ENCODE measurements around the gene TEX36. TPM values are rescaled to one million over a fixed set of nuclear protein-coding genes. Genes with fewer than 3 reads are reported as not detected.
A peak's percentile ranks its signal among the peaks of the same experiment; 100 is the strongest.
"Not testable (repeated sequence)": the region's sequence is repeated elsewhere in the genome, so short reads cannot be mapped to it uniquely, and the experiment has no call there.

TEX36 gene
- total and polyA plus RNA-seq, 2 donors = not detected

DNA sequence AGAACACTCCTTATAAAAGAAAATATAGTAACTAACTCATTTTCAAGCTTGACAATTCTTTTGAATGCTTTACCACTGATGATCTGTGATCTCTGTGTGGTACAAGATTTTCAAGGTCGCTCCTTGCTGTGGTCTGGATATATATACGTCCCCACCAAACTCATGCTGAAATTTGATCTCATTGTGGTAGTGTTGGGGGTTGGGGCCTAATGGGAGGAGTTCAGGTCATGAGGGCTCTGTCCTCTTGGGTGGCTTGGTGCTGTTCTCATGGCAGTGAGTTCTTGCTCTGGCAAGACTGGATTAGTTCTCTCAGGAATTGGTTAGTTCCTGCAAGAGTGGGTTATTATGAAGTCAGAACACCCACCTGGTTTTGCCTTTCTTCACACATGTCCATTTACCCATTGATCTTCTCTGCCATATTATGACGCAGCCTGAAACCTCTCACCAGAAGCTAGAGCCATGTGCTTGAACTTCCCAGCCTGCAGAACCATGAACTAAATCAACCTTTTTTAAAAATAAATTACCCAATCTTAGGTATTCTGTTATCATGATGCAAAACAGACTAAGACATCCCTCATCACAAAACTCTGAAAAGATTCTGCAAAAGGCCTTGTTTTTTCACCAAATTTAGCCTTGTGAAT lies 28.3 kb upstream of the TEX36 start:
- H3K27ac ChIP-seq (ENCODE audit: low read depth in 1 of 2, low read length in 1 of 2) = no peak overlapping the region
- H3K9me3 ChIP-seq (ENCODE audit: control insufficient read depth in 2 of 2, insufficient read depth in 1 of 2, low read length in 1 of 2) = no peaks in the 10 kb centered on the region
- DNase-seq (ENCODE audit: low read depth in 6 of 9, low spot score in 9 of 9) = no peak
- H3K4me3 ChIP-seq (ENCODE audit: low read length in 2 of 2) = no peak overlapping the region
- no peaks in the 10 kb centered on the region for H3K27me3 ChIP-seq (ENCODE audit: control insufficient read depth in 2 of 2, insufficient read depth in 1 of 2, low read length in 1 of 2)
- no peaks in the 10 kb centered on the region for H3K4me1 ChIP-seq (ENCODE audit: control insufficient read depth in 2 of 2, insufficient read depth in 2 of 2, low read length in 2 of 2)
- WGBS = 88% methylated on average over 3 of the region's 3 CpGs
- H3K36me3 ChIP-seq (ENCODE audit: control insufficient read depth in 2 of 2, insufficient read depth in 2 of 2, low read length in 1 of 2) = no peaks in the 10 kb centered on the region

DNA sequence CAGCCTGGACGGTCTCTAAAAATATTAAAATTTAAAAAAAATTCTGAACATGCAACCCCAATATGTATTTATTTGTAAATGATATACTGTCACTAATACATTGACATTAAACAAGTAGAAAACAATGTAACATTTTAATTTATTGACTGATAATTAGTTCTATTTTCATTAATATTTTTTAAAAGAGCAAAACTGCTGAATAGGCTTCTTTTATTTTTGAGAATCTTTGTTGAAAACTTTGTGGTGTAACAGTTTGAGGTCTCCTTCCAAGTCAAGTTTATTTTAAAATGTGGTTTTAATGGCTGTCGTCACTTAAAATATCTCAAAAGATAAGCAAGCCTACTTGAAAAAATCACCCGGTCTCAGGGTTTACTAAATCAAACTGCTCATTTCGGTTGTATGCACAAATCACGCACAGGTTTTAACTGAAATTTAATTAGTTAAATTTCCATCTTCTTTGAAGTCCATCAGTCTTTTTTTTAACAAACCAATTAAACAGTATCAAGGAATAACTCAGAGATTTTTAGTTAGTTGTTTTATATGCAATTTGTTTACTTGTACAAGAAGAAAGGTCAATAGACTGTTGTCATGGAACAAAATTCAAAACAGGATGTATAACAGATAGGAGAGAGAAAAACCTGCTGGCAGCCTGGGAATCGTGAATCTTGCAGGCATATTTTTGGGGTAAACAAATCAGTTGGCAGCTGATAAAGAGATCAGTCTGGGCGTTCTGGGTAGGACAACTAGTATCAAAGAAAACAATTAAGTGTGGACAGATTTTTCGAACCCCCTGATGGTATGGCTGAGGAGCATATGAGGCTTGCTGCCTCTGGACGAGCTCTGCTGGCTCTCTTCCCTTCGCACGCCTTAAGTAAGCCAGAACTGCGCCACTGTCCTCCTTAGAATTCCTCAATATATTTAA lies 26.9 kb upstream of the TEX36 start:
- Histone ChIP-seq H3K36me3 (ENCODE audit: control insufficient read depth in 2 of 2, insufficient read depth in 2 of 2, low read length in 1 of 2) (no peaks in the 10 kb centered on the region), H3K27ac (ENCODE audit: low read depth in 1 of 2, low read length in 1 of 2) (no peak overlapping the region), H3K4me1 (ENCODE audit: control insufficient read depth in 2 of 2, insufficient read depth in 2 of 2, low read length in 2 of 2) (no peaks in the 10 kb centered on the region), H3K27me3 (ENCODE audit: control insufficient read depth in 2 of 2, insufficient read depth in 1 of 2, low read length in 1 of 2) (no peaks in the 10 kb centered on the region), H3K9me3 (ENCODE audit: control insufficient read depth in 2 of 2, insufficient read depth in 1 of 2, low read length in 1 of 2) (no peaks in the 10 kb centered on the region), H3K4me3 (ENCODE audit: low read length in 2 of 2) (no peak overlapping the region)
- DNase-seq (ENCODE audit: low read depth in 6 of 9, low spot score in 9 of 9) = peak in 1 of 9 donors; percentile 7
- 59% methylated on average over 12 of the region's 12 CpGs for WGBS

DNA sequence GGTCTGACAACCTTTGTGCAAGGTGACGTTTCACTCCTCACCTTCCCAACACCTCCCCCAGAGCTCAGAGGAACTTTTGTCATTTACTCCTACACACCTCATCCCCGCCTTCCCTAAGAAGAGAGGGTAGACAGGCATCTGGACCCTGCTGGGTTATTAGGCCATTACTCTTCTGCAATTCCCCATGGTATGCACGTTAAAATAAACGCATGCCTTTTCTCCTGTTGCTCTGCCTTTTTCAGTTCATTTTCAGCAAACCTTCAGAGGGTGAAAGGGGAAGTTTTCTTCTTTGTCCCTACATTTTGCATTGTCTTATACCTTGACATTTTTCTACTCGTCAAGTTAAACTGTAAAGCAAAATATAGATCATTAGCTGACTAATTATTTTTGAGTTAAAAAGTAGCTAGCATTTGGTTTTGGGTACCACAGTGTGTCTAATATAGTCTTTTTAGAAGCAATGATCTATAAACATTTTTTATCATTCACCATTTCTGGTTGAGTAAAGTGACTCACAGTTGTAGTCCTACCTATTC lies 26.1 kb upstream of the TEX36 start:
- Histone ChIP-seq H3K36me3 (ENCODE audit: control insufficient read depth in 2 of 2, insufficient read depth in 2 of 2, low read length in 1 of 2) (no peaks in the 10 kb centered on the region), H3K27me3 (ENCODE audit: control insufficient read depth in 2 of 2, insufficient read depth in 1 of 2, low read length in 1 of 2) (no peaks in the 10 kb centered on the region), H3K9me3 (ENCODE audit: control insufficient read depth in 2 of 2, insufficient read depth in 1 of 2, low read length in 1 of 2) (no peaks in the 10 kb centered on the region), H3K4me3 (ENCODE audit: low read length in 2 of 2) (no peak overlapping the region), H3K27ac (ENCODE audit: low read depth in 1 of 2, low read length in 1 of 2) (no peak overlapping the region), H3K4me1 (ENCODE audit: control insufficient read depth in 2 of 2, insufficient read depth in 2 of 2, low read length in 2 of 2) (no peaks in the 10 kb centered on the region)
- WGBS = 74% methylated on average over 5 of the region's 5 CpGs
- DNase-seq (ENCODE audit: low read depth in 6 of 9, low spot score in 9 of 9) = no peak

DNA sequence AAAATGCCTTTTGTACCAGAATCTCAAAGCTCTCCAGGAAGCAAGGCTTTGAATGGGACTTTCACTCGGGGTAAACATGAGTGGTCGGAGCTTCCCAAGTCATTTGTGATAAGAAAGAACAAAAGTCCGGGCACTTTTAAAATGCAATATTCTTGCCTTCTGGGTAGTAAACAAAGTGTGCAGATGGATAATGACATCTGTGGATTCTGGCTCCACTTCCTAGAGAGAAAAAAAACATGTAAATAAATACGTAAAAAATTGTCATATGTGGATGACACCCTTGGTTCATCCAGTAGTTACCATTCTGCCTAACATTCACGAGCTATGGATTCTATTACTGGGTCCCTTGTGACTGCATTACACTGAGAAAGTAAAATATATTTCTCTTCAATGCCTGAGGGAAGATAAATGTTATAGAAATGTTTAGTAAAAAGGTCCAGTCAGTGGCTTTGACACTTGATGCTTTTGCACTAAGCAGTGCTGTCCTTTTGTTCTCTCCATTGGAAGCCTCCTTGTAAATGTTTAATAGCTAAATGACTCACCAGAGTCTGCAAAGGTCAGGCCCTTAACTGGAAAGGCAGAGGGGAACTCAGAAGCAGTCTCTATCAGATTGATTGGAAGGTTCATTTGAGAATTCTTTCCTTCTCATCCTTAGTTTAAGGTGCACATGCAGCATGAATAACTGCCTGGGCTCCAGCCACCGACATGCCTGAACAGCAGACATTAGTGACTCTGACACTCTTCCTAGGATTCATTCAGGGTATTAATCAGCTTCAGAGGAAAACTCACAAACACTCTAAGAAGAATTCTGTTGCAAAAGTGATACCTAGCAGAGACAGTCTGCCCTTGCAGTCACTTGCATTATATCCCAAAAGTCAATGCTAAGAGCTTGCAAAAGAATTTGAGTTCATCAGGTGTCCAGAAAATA lies 24.8 kb upstream of the TEX36 start:
- no peak overlapping the region for H3K27ac ChIP-seq (ENCODE audit: low read depth in 1 of 2, low read length in 1 of 2)
- 95% methylated on average over 6 of the region's 6 CpGs for WGBS
- DNase-seq (ENCODE audit: low read depth in 6 of 9, low spot score in 9 of 9) = no peak

DNA sequence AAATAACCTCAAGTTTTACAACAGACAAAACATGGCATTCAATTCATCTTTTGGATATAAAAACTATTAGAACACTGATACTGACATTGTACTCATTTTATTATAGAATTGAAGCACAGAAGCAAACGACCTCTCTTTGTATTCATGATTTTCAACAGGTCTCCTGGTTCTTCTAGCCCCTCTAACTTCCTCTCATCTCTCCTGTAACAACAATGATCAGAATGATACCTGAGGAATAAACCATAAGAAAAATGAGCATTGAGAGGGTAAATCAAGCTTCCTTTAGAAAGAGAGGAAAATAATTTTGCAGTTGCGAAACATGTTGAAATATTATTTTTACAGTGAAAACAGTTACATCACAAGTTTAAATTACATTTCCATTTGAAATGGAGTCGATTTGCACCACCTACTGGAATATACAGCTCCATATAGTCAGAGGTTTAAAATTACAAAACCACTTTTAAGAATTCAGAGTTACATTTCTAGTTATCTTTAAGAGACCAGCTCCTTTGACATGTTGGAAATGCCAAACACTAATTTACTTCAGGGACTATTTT lies 17.5 kb upstream of the TEX36 start:
- 76% methylated on average over 3 of the region's 3 CpGs for WGBS
- no peak overlapping the region for H3K27ac ChIP-seq (ENCODE audit: low read depth in 1 of 2, low read length in 1 of 2)
- no peaks in the 10 kb centered on the region for H3K27me3 ChIP-seq (ENCODE audit: control insufficient read depth in 2 of 2, insufficient read depth in 1 of 2, low read length in 1 of 2)
- no peaks in the 10 kb centered on the region for H3K36me3 ChIP-seq (ENCODE audit: control insufficient read depth in 2 of 2, insufficient read depth in 2 of 2, low read length in 1 of 2)
- no peak for DNase-seq (ENCODE audit: low read depth in 6 of 9, low spot score in 9 of 9)
- no peak overlapping the region for H3K4me3 ChIP-seq (ENCODE audit: low read length in 2 of 2)
- H3K9me3 ChIP-seq (ENCODE audit: control insufficient read depth in 2 of 2, insufficient read depth in 1 of 2, low read length in 1 of 2) = no peaks in the 10 kb centered on the region
- no peaks in the 10 kb centered on the region for H3K4me1 ChIP-seq (ENCODE audit: control insufficient read depth in 2 of 2, insufficient read depth in 2 of 2, low read length in 2 of 2)

More for the DNA sequence above, 24.8 kb upstream of the TEX36 start:
- no peaks in the 10 kb centered on the region for H3K36me3 ChIP-seq (ENCODE audit: control insufficient read depth in 2 of 2, insufficient read depth in 2 of 2, low read length in 1 of 2)
- H3K4me3 ChIP-seq (ENCODE audit: low read length in 2 of 2) = no peak overlapping the region
- H3K9me3 ChIP-seq (ENCODE audit: control insufficient read depth in 2 of 2, insufficient read depth in 1 of 2, low read length in 1 of 2) = no peaks in the 10 kb centered on the region
- H3K27me3 ChIP-seq (ENCODE audit: control insufficient read depth in 2 of 2, insufficient read depth in 1 of 2, low read length in 1 of 2) = no peaks in the 10 kb centered on the region
- no peaks in the 10 kb centered on the region for H3K4me1 ChIP-seq (ENCODE audit: control insufficient read depth in 2 of 2, insufficient read depth in 2 of 2, low read length in 2 of 2)

DNA sequence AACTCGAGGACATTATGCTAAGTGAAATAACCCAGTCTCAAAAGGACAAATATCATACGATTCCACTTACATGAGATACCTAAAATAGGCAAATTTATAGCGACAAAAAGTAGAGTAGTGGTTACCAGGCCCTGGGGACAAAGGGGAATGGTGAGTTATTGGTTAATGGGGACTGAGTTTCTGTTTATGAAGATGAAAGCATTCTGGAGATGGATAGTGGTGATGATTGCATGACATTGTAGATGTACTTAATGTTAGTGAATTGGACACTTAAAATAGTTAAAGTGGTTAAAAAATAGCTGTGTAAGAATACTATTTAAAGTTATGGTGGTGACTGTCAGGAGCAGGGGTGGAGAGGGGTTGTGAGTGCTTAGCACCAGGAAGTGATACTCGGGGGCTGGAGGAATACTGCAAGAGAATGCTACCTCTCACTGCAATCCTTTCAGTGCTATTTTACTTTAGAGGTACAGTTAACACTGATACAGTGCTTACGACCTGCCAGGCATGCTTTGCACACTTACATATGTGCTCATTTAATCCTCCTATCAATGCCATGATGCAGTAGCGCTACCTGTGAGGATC lies 16.7 kb upstream of the TEX36 start:
- H3K4me1 ChIP-seq (ENCODE audit: control insufficient read depth in 2 of 2, insufficient read depth in 2 of 2, low read length in 2 of 2) = no peaks in the 10 kb centered on the region
- no peak overlapping the region for H3K27ac ChIP-seq (ENCODE audit: low read depth in 1 of 2, low read length in 1 of 2)
- DNase-seq (ENCODE audit: low read depth in 6 of 9, low spot score in 9 of 9) = no peak

DNA sequence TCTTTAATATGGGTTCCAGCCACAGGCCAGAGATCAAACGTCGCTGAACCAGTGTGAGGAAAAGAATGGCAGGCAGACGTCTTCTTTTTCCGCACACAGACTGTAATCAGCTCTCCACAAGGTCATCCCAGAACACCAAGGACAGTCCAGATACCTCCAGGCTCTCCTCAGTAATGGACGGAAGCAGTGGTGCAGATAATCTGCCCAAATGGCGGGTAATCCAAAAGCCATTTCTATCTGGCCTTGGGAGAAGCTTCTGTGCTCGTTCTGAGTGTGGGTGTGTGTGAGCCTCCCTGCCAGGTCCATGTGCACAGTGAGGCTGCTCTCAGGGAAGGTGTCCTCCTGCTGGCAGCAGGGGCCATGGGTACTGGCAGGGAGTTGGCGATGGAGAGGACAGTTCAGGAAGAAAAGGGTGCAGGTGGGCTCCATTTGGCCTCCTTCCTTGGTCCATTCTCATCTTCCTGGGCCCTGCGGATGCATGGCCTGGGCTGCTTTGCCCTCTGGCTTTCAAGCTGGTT lies 15.6 kb upstream of the TEX36 start:
- Histone ChIP-seq H3K4me3 (ENCODE audit: low read length in 2 of 2) (no peak overlapping the region), H3K4me1 (ENCODE audit: control insufficient read depth in 2 of 2, insufficient read depth in 2 of 2, low read length in 2 of 2) (no peaks in the 10 kb centered on the region), H3K27me3 (ENCODE audit: control insufficient read depth in 2 of 2, insufficient read depth in 1 of 2, low read length in 1 of 2) (no peaks in the 10 kb centered on the region), H3K36me3 (ENCODE audit: control insufficient read depth in 2 of 2, insufficient read depth in 2 of 2, low read length in 1 of 2) (no peaks in the 10 kb centered on the region), H3K27ac (ENCODE audit: low read depth in 1 of 2, low read length in 1 of 2) (no peak overlapping the region), H3K9me3 (ENCODE audit: control insufficient read depth in 2 of 2, insufficient read depth in 1 of 2, low read length in 1 of 2) (no peaks in the 10 kb centered on the region)
- DNase-seq (ENCODE audit: low read depth in 6 of 9, low spot score in 9 of 9) = no peak
- WGBS = 90% methylated on average over 9 of the region's 9 CpGs

More for the DNA sequence above, 16.7 kb upstream of the TEX36 start:
- Histone ChIP-seq H3K27me3 (ENCODE audit: control insufficient read depth in 2 of 2, insufficient read depth in 1 of 2, low read length in 1 of 2) (no peaks in the 10 kb centered on the region), H3K4me3 (ENCODE audit: low read length in 2 of 2) (no peak overlapping the region), H3K36me3 (ENCODE audit: control insufficient read depth in 2 of 2, insufficient read depth in 2 of 2, low read length in 1 of 2) (no peaks in the 10 kb centered on the region), H3K9me3 (ENCODE audit: control insufficient read depth in 2 of 2, insufficient read depth in 1 of 2, low read length in 1 of 2) (no peaks in the 10 kb centered on the region)
- WGBS = 91% methylated on average over 6 of the region's 6 CpGs

DNA sequence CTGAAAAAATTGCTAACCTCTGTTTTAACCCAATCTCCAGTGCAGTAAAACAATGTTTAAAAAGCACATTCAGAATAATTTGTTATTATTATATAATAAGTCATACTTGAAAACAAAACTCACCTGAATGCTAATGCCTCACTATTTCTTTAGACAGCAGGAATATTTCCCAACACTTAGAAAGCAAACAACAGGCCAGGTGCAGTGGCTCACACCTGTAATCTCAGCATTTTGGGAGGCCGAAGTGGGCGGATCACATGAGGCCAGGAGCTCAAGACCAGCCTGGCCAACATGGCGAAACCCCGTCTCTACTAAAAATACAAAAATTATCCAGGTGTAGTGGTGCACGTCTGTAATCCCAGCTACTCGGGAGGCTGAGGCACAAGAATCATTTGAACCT lies 13.9 kb upstream of the TEX36 start:
- H3K27ac ChIP-seq (ENCODE audit: low read depth in 1 of 2, low read length in 1 of 2); H3K36me3 ChIP-seq (ENCODE audit: control insufficient read depth in 2 of 2, insufficient read depth in 2 of 2, low read length in 1 of 2); H3K4me1 ChIP-seq (ENCODE audit: control insufficient read depth in 2 of 2, insufficient read depth in 2 of 2, low read length in 2 of 2); H3K27me3 ChIP-seq (ENCODE audit: control insufficient read depth in 2 of 2, insufficient read depth in 1 of 2, low read length in 1 of 2); DNase-seq (ENCODE audit: low read depth in 6 of 9, low spot score in 9 of 9); H3K9me3 ChIP-seq (ENCODE audit: control insufficient read depth in 2 of 2, insufficient read depth in 1 of 2, low read length in 1 of 2); H3K4me3 ChIP-seq (ENCODE audit: low read length in 2 of 2): not testable (repeated sequence)
- 96% methylated on average over 6 of the region's 6 CpGs for WGBS

Measured in thymus (tissue), 11 donors.